ENCODE results near the gene MICAL2. TPM values are rescaled to one million over a fixed set of nuclear protein-coding genes. Genes with fewer than 3 reads are reported as not detected.

The MICAL2 gene
- total and polyA plus RNA-seq, 2 of the 8 experiments (the other 6 are each of a cell fraction or from before 2014, with no cell fraction given): 1.3 to 4.1 TPM

GRCh38 chr11:12276831-12277475 is 166.6 kb downstream of the MICAL2 start:
- Histone ChIP-seq H3K4me3 (ENCODE audit: extremely low read depth in 1 of 4, insufficient read depth in 2 of 4, low read depth in 3 of 4, low read length in 4 of 4) (no peak overlapping the region), H3K4ac (replicated peaks; ENCODE audit: insufficient read length, low read depth, low read length) (no peak overlapping the region), H3K56ac (replicated peaks; ENCODE audit: insufficient read length, low read depth, low read length) (no peak overlapping the region), H4K5ac (ENCODE audit: insufficient read length, low read depth, low read length) (no peak overlapping the region), H4K91ac (replicated peaks; ENCODE audit: insufficient read length, low read length) (no peak overlapping the region), H3K23ac (ENCODE audit: insufficient read length) (no peak overlapping the region), H2BK12ac (ENCODE audit: low read depth, low read length) (no peak overlapping the region), H3K79me1 (ENCODE audit: low read depth, low read length) (no peaks in the 10 kb centered on the region), H2BK120ac (replicated peaks; ENCODE audit: low read depth, low read length) (no peak overlapping the region), H3K79me2 (ENCODE audit: control insufficient read depth in 1 of 2, insufficient read depth in 2 of 2, low read length in 2 of 2) (no peaks in the 10 kb centered on the region), H3K27ac (ENCODE audit: low read depth, low read length) (no peak overlapping the region), H4K20me1 (replicated peaks in 1 of 2; ENCODE audit: control insufficient read depth in 1 of 2, insufficient read depth in 2 of 2, low read length in 2 of 2) (no peaks in the 10 kb centered on the region), H3K18ac (ENCODE audit: extremely low read depth, low read length) (no peak overlapping the region), H3K9me3 (ENCODE audit: insufficient read depth in 2 of 2, low read depth in 1 of 2, low read length in 1 of 2) (no peaks in the 10 kb centered on the region), H4K8ac (ENCODE audit: extremely low read depth, insufficient read depth, low read length) (no peak overlapping the region), H3K9ac (replicated peaks in 1 of 4; ENCODE audit: extremely low read depth in 1 of 4, low read depth in 3 of 4, low read length in 3 of 4) (no peak overlapping the region), H2BK20ac (ENCODE audit: low read length) (no peak overlapping the region), H3K14ac (ENCODE audit: insufficient read length) (no peak overlapping the region), H3K4me1 (replicated peaks in 1 of 4; ENCODE audit: control insufficient read depth in 3 of 4, insufficient read depth in 4 of 4, low read length in 3 of 4) (peaks cover 0 to 6% (median 0%) of the 10 kb centered on the region in 4 experiments; a peak in 2 of 7 replicates), H3K23me2 (ENCODE audit: low read depth, low read length) (no peaks in the 10 kb centered on the region; the same call in 1 of the 2 replicates), H3K4me2 (ENCODE audit: insufficient read depth in 1 of 2, low read depth in 2 of 2, low read length in 2 of 2) (no peak overlapping the region), H2BK5ac (ENCODE audit: low read depth, low read length) (no peak overlapping the region), H2BK15ac (ENCODE audit: low read length) (no peak overlapping the region), H3K27me3 (replicated peaks in 1 of 4; ENCODE audit: control insufficient read depth in 3 of 4, extremely low read depth in 1 of 4, insufficient read depth in 3 of 4, low read length in 3 of 4) (no peaks in the 10 kb centered on the region), H3K36me3 (ENCODE audit: control insufficient read depth in 2 of 4, insufficient read depth in 4 of 4, low read length in 3 of 4) (no peaks in the 10 kb centered on the region), H2AFZ (ENCODE audit: low read length) (no peak overlapping the region), H2AK5ac (ENCODE audit: low read depth, low read length) (no peak overlapping the region)
- FAIRE-seq (no peak), DNase-seq (ENCODE audit: low read depth in 1 of 2, low spot score in 2 of 2) (no peak)
- 70% methylated on average over 10 of the region's 10 CpGs; no CpG with 5 or more reads in 1 of the 2 experiments for WGBS, 2 experiments (ENCODE audit: extremely low coverage in 1 of 2, insufficient coverage in 1 of 2, insufficient read length in 1 of 2, insufficient replicate concordance in 2 of 2, low coverage in 1 of 2, low lambda C conversion rate in 2 of 2, missing lambda C conversion rate in 1 of 2)
- POLR2A ChIA-PET (ENCODE audit: partially characterized antibody): no interaction called here
- CTCF ChIA-PET (ENCODE audit: partially characterized antibody): interaction anchor here (0.6 to 22.1 kb wide), 6 partner anchors 10 to 227 kb away, joined by 3 to 403 read pairs (median 8); no protein-coding TSS in a partner anchor
- TF ChIP-seq SIX5 (IDR thresholded peaks at IDR 0.05; ENCODE audit: low read depth, low read length) (no peak), RBBP5 (IDR thresholded peaks at IDR 0.05; ENCODE audit: borderline replicate concordance, low read depth, low read length) (no peak), ZNF274 (IDR thresholded peaks at IDR 0.05; ENCODE audit: borderline replicate concordance, extremely low read depth, low read length) (no peak), NRF1 (IDR thresholded peaks at IDR 0.05; ENCODE audit: low read depth, low read length) (no peak), SRF (IDR thresholded peaks at IDR 0.05; ENCODE audit: low read depth, low read length) (no peak), SAP30 (IDR thresholded peaks at IDR 0.05; ENCODE audit: insufficient read depth, insufficient replicate concordance, low read length) (no peak), GABPA (IDR thresholded peaks at IDR 0.05; ENCODE audit: borderline replicate concordance, insufficient read depth, low read length) (no peak), TBP (IDR thresholded peaks at IDR 0.05; ENCODE audit: low read depth, low read length) (no peak), YY1 (IDR thresholded peaks at IDR 0.05; ENCODE audit: low read depth, low read length) (no peak), POLR2AphosphoS5 (IDR thresholded peaks at IDR 0.05; ENCODE audit: low read depth, low read length) (no peak)
- TF ChIP-seq, protein P1, sequence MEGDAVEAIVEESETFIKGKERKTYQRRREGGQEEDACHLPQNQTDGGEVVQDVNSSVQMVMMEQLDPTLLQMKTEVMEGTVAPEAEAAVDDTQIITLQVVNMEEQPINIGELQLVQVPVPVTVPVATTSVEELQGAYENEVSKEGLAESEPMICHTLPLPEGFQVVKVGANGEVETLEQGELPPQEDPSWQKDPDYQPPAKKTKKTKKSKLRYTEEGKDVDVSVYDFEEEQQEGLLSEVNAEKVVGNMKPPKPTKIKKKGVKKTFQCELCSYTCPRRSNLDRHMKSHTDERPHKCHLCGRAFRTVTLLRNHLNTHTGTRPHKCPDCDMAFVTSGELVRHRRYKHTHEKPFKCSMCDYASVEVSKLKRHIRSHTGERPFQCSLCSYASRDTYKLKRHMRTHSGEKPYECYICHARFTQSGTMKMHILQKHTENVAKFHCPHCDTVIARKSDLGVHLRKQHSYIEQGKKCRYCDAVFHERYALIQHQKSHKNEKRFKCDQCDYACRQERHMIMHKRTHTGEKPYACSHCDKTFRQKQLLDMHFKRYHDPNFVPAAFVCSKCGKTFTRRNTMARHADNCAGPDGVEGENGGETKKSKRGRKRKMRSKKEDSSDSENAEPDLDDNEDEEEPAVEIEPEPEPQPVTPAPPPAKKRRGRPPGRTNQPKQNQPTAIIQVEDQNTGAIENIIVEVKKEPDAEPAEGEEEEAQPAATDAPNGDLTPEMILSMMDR (IDR thresholded peaks at IDR 0.05; ENCODE audit: control extremely low read depth in 1 of 3, insufficient read depth in 1 of 3, low read depth in 1 of 3, low read length in 3 of 3): no peak

Data from H1 (cell line).